Measurements from ENCODE around the gene AXIN1. TPM values are rescaled to one million over a fixed set of nuclear protein-coding genes. Genes with fewer than 3 reads are reported as not detected.
"Not testable (repeated sequence)": the region's sequence is repeated elsewhere in the genome, so short reads cannot be mapped to it uniquely, and the experiment has no call there.

AXIN1 gene
- polyA plus RNA-seq, 10 donors: 8.6 to 15.7 (median 11.5) TPM

DNA sequence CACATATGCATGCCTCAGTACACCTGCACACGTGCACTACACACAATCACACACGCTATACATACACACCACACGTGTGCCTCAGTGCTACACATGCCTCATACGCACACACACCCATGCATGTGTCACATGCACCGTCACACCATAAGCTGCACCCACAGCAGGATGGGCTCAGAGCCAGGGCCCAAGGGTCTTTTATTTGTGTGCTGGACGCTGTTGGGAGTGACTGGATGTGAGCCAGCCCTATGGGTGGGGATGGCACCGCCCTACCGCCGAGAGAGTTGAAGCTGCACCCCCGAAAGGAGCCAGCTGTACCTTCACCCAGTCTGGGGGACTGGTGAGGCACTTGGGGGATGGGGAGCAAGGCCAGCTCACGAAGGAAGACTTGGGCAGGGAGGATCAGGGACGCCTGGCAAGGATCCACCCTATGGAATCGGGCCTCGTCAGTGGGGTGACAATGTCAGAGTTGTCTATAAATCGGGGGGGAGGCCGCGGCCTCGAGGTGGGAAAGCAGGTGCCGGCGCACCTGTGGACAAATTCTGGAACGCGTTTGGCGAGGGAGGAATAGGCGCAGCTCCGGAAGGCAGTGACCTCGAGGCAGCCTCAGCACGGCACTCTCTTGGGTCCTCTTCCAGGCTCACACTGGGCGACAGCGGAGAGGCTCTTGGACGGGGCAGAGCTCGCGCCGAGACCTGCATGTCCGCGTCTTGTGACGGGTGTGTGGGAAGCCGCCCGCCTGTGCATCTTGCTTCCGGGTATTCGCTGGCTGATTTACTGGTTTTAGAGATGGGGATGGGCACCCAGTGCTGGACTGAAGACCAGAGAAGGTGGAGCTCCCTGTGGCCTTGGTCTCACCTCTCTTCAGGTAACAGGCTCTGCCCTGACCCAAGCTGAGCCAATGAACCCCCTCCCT, 84.1 kb downstream of the AXIN1 start:
- DNase-seq: no peak

DNA sequence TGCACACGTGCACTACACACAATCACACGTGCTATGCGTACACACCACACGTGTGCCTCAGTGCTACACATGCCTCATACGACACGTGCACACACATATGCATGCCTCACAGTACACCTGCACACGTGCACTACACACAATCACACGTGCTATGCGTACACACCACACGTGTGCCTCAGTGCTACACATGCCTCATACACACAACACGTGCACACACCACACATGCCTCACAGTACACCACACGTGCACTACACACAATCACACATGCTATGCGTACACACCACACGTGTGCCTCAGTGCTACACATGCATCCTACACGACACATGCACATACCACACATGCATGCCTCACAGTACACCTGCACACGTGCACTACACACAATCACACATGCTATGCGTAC, 85.0 kb downstream of the AXIN1 start:
- DNase-seq: not testable (repeated sequence)

DNA sequence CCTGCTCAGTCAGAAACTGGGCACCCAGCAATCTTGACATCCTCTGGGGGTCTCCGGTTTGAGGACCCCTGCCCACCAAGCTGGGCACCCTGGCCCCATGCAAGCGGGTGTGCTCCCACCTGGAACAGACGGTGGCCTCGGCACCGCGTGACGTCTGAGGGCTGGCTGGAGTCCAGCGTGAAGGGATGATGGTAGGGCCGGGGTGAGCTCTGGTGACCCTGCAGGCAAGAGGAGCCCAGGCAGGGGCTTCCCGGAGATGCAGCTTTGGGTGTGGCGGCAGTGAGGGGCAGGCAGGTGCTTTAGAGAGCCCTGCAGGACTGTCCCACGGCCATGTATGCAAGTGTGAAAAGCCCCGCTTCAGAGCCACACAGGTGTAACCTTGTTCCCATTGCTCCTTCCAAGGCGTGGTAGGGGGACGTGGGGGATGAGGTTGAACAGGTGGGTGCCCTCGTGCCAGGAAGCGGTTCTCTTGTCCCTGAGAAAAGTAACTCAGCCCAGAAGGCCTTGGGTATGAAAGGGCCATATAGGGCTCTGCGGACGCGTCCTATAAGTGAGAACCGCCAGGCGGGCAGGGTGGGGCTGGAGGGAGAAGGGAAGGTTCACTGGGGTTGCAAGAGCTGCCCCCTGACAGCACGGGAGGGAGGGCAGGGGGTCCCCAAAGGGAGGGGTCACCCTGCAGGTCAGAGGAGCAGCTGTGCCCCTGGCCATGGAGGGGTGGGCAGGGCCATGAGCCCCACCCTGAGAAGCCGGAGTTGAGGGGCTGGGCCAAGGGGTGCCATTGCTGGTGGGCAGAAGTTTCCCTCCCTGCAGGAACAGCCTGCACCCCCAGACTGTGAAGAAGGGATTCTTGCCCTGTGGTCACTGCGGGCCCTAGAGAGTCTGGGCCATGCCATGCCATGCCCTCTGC, 86.0 kb downstream of the AXIN1 start:
- DNase-seq: no peak

DNA sequence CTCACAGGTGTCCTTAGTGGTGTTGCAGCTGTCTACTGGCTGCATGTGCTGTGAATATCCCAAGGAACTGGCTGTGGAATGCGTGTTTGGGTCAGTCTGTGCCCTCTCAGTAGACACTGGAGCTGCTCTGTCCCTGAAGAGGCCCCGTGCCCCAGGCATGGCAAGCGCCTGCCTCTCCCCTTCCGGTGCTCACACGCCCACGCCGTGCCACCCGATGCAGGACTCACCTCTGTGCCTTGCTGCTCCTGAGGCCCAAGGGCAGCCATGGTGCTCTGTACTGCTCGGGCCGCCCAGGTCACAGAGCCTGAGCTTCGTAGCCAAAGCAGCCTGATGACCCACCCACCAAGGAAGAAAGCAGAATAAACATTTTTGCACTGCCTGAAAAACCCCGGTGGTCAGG, 86.8 kb downstream of the AXIN1 start:
- no peak for DNase-seq

DNA sequence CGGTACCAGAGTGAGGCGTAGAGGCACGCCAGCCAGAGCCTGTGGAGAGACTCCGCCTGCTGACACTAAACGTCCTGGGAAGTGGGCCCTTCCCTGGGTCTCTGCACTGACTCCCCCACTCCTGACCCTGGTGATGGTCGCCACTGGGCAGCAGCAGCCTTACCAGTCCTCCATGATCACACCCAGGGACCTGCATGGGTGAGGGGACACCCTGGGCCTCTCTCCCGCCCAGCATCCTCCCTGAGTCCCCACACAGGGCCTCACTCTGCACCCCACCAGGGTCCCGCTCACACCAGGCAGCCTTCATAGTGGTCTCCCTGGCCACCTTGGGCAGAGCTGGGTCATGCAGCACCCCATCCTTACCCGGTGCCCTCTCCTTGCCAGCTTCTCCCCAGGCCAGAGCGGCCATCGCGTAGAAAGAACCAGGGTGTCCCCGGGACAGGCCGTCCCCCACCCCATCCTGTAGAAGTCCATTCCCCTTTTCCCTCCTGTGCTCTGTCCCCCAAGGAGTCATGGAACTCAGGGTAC, 87.5 kb downstream of the AXIN1 start:
- no peak for DNase-seq

DNA sequence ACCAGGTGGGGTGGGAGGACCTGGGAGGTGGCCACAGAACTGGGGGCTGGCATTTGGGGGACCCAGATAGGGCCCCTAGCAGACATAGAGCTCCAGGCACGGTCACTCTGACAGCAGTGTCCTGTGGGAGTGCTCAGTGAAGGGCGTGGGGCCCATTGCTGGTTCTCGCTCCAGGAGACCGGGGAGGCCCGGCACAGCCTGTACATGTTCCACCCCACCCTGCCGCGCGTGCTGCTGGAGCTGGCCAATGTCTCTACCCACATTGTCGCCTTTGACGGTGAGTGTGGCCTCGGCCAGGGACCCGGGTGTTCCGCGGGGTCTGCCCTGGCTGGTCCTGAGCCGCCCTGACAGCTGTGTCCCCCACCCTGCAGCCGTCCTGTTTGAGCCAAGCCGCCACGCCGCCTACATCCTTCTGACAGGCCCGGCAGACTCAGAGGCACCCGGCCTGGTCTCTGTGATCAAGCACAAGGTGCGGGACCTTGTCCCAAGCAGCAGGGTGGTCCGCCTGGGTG, 88.0 kb downstream of the AXIN1 start:
- no peak for DNase-seq

DNA sequence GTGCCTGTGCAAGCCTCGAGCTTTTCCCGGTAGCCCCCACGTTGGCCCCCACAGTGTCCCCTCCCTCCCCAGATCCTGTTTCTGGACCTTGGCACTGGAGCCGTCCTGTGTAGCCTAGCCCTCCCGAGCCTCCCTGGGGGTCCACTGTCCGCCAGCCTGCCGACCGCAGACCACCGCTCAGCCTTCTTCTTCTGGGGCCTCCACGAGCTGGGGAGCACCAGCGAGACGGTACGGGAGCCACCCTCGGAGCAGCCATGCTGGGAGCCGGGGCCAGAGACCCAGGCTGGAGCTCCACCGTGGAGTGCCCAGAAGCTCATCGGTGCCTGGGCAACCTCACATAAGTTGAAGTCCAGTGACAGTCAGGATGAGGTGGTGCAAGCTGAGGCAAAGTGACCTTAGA, 88.6 kb downstream of the AXIN1 start:
- no peak for DNase-seq

DNA sequence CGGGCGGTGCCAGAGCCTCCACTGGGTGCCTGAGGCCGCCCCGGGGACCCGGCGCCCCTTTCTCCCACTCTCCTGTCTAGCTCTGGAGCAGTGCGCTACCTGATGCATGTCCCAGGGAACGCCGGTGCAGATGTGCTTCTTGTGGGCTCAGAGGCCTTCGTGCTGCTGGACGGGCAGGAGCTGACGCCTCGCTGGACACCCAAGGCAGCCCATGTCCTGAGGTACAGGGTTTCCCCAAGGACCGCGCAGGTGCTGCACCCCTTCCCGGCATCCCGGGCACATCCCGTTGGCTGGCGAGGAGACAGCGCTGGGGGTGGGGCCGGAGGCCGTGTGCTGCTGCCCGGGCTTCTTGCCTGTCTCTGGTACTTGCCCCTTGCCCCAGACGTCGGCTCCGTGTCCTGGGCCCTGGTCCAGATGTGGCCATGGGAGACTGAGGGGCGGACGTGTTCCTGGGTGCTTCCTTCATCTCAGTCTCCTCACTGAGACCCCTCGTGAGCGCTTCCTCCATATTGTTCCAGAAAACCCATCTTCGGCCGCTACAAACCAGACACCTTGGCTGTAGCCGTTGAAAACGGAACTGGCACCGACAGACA, 89.2 kb downstream of the AXIN1 start:
- DNase-seq: no peak

DNA sequence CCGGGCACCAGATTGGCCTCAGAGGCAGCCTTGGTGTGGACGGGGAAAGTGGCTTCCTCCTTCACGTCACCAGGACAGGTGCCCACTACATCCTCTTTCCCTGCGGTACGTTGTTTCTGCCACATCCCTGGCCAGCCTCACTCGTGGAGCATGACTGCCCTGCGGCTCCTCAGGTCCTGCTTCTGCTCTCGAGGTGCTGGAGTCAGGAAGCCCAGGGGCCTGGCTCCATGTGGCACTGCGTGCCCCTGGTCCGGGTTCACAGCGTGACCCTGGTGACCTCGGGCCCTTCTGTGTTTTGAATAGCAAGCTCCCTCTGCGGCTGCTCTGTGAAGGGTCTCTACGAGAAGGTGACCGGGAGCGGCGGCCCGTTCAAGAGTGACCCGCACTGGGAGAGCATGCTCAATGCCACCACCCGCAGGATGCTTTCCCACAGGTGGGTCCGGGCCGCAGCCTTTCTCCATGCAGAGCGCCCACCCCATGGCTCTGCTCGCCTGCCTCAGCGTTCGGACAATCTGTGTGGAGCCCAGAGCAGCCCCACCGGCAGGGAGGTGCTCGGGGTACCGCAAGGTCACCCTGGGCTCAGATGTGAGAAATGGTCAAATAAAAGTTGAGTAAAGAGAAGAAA, 90.3 kb downstream of the AXIN1 start:
- no peak for DNase-seq

DNA sequence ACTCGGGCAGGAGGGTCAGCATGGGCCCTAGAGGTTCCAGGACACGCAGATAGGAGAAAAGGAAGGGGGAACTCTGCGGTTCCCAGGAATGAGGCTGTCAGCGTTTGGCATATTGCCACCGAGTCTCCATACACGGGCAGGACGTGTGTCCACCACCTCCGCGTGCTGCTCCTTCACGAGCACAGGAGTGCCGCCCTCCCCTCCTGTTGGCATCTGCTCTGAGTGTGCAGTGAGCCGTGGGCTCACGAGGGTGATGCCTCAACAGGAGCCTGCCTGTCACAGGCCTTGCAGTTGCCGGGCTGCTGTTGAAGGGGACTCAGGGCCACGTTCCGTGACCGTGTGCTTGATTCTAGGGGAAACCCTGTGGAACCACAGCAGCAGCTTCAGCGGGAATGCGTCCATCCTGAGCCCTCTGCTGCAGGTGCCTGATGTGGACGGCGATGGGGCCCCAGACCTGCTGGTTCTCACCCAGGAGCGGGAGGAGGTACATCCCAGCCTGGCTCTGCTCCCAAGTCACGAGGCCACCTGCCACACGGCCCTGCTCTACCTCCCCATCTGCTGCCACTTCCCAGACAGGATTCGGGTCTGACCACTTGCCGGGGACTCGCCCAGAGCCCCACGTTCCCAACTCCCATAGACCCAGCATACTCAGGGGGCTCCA, 91.4 kb downstream of the AXIN1 start:
- DNase-seq: no peak

DNA sequence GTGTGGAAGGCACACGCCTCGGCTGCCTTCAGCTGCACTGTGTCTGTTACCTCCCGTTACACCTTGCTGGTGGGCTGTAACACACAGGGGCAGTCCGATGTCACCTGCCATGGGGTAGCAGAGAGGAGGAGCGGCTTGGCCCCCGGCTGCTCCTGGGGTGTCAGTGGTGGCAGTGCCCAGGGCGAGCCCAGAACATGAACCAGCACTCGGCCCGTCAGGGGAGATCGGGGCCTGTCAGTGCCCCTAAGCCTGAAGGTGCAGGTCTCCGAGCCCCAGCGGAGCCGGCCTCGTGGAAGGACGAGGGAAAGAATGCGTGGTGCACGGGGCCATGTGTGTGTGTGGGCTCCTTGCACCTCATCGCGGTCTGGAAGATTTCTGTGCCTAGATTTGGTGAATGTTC, 92.2 kb downstream of the AXIN1 start:
- no peak for DNase-seq

DNA sequence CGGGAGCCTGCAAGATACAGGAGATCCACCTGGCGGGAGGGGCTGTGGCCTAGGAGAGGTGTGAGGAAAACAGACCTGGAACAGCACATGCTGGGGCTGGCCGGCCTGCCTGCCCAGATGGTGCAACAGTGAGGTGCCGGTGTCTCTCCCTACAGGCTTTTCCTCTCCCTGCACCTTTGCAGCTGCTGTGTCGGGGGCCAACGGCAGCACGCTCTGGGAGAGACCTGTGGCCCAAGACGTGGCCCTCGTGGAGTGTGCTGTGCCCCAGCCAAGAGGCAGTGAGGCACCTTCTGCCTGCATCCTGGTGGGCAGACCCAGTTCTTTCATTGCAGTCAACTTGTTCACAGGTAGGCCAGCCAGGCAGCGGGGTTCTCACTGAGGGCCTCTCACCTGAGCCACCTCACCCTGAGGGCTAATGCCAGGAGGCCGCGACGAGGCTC, 92.7 kb downstream of the AXIN1 start:
- DNase-seq: no peak

DNA sequence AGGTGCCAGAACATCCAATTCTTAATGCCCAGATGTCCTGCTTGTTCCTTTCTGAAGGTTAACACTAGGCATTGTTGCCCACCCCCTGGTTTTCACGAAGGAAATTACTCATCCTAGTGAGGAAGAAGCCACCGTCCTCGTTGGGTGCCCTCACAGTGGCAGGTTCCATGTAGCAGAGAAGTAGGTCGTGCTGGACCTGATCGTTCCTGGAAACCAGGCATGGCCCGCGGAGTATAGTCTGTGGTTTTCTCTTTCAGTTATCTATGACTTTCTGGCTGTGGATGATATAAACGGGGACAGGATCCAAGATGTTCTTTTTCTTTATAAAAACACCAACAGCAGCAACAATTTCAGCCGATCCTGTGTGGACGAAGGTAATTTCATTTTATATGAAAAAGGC, 93.3 kb downstream of the AXIN1 start:
- no peak for DNase-seq

DNA sequence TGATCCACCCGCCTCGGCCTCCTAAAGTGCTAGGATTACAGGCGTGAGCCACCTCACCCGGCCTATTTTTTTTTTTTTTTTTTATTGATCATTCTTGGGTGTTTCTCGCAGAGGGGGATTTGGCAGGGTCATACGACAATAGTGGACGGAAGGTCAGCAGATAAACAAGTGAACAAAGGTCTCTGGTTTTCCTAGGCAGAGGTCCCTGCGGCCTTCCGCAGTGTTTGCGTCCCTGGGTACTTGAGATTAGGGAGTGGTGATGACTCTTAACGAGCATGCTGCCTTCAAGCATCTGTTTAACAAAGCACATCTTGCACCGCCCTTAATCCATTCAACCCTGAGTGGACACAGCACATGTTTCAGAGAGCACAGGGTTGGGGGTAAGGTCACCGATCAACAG, 94.4 kb downstream of the AXIN1 start:
- DNase-seq: not testable (repeated sequence)

DNA sequence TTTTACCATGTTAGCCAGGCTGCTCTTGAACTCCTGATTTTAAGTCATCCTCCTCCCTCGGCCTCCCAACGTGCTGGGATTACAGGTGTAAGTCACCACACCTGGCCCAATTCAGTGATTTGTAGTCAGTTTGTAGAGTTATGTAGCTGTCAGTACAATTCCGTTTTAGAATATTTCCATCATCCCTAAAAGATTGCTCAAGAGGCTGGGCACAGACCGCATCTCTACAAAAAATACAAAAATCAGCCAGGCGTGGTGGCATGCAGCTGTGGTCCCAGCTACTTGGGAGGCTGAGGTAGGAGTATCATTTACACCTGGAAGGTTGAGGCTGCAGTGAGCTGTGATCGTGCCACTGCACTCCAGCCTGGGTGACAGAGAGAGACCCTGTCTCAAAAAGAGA, 97.3 kb downstream of the AXIN1 start:
- no peak for DNase-seq

DNA sequence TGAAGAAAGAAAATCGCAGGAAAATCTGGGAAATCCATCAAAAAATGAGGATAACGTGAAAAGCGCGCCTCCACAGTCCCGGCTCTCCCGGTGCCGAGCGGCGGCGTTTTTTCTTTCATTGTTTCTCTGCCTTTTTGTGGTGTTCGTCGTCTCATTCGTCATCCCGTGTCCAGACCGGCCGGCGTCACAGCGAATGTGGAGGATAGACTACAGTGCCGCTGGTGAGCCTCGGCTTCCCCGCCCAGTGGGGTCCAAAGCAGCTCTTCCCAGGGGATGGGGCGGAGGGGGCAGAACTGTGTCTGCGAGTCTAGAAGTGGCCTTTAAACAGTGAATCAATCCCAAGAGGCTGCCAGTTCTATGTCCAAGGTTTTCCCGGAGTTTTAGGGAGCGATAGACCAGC, 98.1 kb downstream of the AXIN1 start:
- DNase-seq: no peak

DNA sequence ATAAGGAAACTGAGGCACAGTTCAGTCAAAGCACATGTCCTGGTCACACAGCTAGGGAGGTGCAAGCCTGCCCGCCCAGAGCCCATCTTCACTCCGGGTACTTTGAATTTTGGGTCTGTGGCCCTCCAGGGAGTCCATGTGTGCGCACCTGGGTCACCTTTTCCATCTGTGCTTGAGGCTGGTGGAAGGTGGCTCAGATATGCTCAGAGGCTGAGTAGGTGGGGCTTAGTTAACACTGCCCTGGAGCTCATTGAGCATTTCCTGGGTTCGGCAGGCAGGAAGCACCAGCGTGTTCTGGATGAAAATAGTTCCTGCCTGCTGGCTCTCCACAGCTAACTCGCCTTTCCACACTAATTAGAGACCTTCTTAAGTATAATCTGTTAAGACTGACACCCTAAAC, 98.7 kb downstream of the AXIN1 start:
- no peak for DNase-seq

DNA sequence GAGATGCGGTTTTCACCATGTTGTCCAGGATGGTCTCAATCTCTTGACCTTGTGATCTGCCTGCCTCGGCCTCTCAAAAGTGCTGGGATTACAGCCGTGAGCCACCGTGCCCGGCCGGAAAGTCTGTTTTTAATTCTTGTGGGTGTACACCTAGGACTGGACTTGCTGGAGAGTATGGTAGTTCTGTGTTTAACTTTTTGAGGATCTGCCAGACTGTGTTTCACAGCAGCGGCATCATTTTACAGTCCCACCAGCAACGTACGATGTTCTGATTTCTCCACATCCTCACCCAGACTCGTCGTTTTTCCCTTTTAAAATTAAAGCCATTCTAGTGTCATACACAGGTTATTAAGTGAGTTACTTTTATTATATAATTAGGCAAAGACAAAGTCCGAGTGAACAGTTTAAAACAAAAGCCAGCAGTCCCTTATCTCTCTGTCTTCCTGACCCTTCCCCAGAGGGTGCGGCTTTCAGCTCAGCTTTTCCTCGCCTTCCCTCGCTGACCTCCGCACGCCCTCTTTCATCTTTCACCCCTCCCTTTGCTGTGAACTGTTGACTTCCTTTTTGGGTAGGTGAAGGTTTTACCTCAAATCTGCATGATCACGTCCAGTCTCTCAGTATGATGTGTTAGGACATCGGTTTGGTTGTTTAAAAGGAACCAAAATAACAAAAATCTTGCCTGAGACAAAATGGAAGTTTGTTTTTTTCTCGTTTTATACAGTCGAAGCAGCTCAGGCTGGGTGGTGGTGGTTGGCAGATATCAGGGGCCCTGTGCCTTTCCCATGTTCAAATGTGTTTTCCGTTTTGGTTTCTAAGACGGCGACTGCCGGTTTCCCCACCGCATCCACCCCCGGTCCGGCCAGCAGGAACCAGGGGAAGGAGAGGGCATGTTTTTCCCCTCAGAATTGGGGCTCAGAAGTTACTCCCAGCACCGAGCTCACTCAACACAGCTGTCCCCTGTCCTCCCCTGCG, 99.9 kb downstream of the AXIN1 start:
- DNase-seq: no peak

DNA sequence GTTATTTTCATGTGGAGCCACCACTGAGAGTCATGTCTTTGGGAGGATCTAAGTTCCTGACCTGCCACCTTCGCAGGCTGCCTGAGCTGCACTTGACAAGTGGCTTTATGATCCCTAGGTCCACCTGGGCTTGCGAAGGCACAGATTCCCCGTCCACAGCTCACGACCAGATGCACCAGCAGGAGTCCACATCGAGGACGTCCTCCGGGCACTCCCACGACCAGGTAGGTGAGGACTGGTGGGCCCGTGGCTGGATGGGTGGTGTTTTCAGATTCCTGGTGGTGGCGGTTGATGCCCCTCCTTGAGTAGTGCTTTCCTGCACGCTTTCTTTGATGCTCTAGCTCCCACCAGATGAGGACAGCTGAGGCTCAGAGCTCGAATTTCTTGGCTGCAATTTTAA, 103.1 kb downstream of the AXIN1 start:
- no peak for DNase-seq

DNA sequence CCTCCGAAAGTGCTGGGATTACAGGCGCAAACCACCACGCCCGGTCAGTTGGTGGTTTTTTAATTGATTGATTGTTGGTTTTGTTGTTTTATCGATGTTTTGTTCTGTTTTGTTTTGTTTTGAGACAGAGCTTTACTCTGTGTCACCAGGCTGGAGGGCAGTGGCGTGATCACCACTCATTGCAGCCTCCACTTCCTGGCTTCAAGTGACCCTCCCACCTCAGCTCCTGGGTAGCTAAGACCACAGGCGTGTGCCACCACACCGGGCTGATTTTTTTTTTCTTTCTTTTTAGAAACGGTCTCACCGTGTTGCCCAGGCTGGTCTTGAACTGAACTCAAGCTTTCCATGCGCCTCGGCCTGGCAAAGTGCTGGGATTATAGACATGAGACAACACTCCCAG, 105.5 kb downstream of the AXIN1 start:
- no peak for DNase-seq
